ENCODE data around the gene HHIPL1.

Gene HHIPL1

GRCh38 chr14:99691111-99691885 lies 46.4 kb downstream of the HHIPL1 start:
- DNase-seq: no peak

DNA sequence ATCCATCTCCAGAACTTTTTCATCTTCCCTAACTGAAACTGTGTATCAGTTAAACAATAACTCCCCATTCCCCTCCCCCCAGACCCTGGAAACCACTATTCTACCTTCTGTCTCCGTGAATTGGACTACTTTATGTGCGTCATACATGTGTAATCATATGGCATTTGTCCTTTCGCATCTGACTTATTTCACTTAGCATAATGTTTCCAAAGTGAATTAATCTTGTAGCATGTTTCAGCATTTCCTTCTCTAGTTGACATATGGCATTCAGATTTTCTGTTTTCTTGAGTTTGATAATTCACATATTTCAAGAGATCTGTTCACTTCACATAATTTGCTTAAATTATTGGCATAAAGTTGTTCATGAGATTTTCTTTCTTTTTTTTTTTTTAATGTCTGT lies 49.0 kb downstream of the HHIPL1 start:
- DNase-seq: no peak

DNA sequence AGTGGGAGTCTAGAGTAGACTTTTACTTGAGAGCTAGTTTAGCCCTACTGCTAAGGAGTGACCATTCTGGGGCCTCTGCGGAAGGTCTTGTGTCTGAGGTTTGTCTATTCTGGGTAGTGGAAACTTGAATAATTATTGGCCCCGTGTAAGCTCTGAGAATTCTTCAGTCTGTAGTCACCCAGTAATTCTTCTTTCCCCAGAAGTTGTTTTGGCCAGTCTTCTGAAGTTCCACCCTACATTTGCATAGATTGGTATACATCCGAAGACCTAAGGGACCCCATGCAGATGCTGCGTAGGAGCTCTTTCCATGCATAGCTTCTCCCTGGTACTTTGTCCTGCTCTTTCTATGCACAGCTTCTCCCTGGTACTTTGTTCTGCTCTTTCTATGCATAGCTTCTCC lies 52.0 kb downstream of the HHIPL1 start:
- DNase-seq: no peak

GRCh38 chr14:99698236-99698635 lies 53.3 kb downstream of the HHIPL1 start:
- DNase-seq: no peak

GRCh38 chr14:99698642-99699041 lies 53.7 kb downstream of the HHIPL1 start:
- no peak for DNase-seq

- no peak for DNase-seq
Measured at GRCh38 chr14:99699085-99699760, 54.3 kb downstream of the HHIPL1 start.

- DNase-seq: no peak
Measured at GRCh38 chr14:99699861-99700260, 54.9 kb downstream of the HHIPL1 start.

GRCh38 chr14:99700379-99700778 lies 55.5 kb downstream of the HHIPL1 start:
- no peak for DNase-seq

DNA sequence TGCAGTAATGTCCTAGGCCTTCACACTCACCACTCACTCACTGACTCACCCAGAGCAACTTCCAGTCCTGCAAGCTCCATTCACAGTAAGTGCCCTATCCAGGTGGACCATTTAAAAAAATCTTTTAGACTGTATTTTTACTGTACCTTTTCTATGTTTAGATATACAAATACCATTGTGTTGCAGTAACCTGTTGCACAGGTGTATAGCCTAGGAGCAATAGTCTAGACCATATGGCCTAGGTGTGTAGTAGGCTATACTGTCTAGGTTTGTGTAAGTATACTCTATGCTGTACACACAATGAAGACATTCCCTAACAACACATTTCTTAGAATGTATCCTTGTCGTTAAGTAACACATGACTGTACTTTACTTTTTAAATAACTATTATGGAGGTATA lies 56.3 kb downstream of the HHIPL1 start:
- no peak for DNase-seq

DNA sequence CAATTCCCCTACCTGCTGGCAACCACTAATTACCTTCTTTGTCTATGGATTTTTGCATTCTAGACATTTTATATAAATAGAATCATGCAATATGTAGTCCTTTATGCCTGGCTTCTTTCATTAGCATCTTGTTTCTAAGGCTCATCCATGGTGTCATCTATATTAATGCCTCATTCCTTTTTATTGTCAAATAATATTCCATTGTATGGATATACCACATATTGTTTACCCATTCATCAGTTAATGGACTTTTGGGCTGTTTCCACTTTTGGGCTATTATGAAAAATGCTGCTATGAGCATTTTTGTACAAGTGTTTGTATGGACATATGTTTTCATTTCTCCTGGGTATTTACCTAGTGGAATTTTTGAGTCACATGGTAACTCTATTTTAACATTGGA lies 57.2 kb downstream of the HHIPL1 start:
- no peak for DNase-seq

DNA sequence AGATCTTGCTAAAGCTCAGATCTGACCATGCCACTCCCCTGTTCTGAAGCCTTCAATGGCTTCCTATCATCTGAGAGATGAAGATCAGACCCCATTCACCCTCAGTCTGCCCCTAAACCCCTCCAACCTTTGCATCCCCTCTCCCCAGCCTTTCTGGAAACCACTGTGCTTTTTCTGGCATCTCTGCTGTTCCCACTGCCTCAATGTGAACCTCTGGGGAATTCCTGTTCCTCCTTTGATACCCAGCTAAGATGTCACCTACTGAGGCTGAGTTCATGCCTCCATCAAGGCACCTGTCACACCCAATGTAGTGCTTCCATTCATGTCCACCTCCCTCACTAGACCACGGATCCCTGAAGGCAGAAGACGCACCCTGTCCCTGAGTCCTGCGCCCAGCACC lies 58.5 kb downstream of the HHIPL1 start:
- DNase-seq: no peak

GRCh38 chr14:99704037-99704436 lies 59.1 kb downstream of the HHIPL1 start:
- DNase-seq: no peak

DNA sequence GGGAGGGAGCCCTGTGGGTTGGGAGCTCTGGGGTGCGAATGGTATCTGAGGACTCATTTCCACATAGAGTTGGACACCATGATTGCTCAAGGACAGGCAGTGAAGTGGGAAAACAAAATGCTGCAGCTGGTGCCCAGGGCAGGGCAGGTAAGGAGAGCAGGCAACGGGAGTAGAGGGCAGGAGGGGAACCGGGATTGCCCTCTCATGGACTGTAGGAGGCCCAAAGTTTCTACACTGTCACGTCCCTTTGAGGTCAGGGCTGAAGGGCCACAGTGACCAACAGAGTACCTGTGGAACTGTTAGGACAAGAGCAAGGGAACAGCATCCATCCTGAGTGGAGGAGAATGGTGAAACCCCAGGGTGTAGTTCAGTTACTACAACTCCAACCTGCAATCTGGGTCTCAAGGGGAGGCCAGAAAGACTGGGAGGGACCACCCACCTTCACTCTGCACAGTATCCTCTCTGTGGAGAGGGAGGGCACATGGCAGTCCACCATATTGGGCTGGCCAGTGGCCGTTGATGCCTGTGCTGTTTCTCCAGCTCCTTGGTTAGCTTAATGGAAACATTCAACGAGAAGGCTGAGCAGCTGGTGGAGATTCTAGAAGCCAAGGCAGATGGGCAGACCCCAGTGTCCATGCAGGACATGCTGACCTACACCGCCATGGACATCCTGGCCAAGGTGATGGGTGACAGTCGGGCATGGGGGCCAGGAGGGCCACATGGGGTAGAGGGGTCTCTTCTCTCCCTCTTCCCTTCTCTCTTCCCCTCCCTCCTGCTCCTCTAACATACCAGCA lies 61.4 kb downstream of the HHIPL1 start:
- no peak for DNase-seq

DNA sequence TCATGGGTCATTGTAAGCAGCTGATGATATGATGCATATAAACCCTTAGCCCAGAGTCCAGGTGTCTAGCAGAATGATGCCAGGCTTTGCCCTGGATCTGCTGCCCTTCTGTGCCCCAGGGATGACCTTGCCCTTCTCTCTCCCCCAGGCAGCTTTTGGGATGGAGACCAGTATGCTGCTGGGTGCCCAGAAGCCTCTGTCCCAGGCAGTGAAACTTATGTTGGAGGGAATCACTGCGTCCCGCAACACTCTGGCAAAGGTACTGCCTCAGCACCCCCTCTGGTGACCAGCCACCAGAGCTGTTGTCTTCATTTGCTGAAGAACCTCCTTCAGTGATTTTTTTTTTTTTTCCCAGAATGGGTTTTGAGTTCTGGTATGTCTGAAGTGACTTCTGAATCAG lies 62.5 kb downstream of the HHIPL1 start:
- no peak for DNase-seq

GRCh38 chr14:99707921-99708320 lies 63.0 kb downstream of the HHIPL1 start:
- no peak for DNase-seq

GRCh38 chr14:99708449-99708848 lies 63.5 kb downstream of the HHIPL1 start:
- DNase-seq: no peak

DNA sequence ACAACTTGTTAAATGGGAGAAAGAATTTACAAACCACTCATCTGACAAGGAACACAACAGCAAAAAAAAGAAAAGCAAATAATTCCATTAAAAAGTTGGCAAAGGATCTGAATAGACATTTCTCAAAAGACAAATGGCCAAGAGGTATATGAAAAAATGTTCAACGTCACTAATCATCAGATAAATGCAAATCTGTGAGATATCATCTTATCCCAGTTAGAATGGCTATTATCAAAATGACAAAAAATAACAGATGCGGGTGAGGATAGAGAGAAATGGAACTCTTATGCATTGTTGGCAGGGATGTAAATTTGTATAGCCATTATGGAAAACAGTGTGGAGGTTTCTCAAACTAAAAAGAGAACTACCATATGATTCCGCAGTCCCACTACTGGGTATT lies 69.0 kb downstream of the HHIPL1 start:
- no peak for DNase-seq

DNA sequence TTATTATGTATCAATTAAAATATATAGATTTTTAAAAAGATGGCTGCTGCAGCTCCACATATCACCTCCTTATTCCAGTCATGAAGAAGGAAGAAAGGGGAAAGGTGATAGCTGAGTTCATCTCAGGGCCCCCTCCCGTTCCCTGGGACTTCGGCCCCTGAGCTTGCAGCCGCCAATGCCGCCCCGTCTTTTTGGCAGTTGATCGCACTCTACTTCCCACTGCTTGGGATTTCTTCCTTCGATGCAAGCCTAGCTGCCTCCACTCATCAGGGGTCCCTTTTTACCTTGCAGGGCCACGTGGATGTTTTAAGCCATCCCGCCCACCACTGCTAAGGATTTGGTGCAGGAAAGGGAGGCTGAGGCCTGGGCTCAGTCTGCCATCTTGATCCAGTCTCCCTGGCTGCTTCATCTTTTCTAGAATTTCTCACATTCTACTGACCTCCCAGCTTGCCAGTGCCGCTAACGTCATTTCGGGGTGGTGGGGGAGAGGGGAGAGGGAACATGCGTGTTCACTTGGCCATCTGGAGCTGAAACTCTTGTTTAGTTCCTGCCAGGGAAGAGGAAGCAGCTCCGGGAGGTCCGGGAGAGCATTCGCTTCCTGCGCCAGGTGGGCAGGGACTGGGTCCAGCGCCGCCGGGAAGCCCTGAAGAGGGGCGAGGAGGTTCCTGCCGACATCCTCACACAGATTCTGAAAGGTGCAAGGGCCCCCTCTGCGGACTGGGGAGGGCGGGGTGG lies 70.5 kb downstream of the HHIPL1 start:
- no peak for DNase-seq

GRCh38 chr14:99716091-99716849 lies 71.3 kb downstream of the HHIPL1 start:
- DNase-seq: no peak

DNA sequence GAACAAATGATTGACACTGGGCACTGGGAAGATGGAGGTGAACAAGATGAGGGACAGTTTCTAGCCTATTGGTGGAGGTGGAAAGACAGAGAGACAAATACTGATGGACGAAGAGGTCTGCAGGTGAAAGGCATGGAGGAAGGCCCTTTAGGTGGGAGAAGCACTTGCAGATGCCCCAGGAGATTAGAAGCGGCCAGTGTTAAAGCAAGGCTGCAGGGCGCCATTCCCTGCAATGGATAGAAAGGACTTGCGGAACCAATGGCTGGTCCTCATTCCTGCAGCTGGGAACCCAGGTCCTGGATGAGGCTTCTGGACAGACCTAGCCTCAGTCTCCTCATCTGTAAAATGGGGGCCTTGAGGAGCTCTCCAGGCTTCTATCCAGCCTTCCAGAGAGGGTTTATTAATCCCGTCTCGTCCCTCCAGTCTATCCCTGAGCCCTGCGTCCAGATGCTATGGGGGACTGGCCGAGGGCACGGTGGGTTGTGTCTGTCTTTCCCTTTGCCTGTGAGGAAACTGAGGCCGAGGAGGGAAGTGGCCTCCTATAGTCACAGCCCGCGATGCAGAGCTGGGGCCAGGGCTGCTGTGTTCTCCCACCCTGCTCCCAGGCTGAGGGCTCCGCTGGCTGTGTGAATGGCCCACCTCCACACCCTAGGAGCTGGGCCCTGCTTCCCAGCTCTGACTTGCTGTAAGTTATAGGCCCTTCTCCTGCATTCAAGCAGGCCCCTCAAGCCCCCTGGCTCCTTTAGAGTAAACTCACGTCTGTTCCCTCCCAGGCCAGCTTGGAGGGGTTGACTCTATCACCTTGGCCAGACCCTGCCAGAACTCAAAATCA lies 72.1 kb downstream of the HHIPL1 start:
- no peak for DNase-seq

- no peak for DNase-seq
Measured at GRCh38 chr14:99717682-99718013, 72.7 kb downstream of the HHIPL1 start.

Data from activated CD4-positive, alpha-beta T cell treated with anti-CD3 and anti-CD28 coated beads, Interleukin-10, Interleukin-2, amounts not matched to agents 100 ng/mL and 50 ng/mL, durations not matched to agents 16 hours and 8 hours (primary cell).